GM18861 (cell line): ENCODE data around the gene JAZF1.

Experiments used
- ATAC-seq: cut with Tn5 transposase; IDR thresholded peaks from one replicate; pipeline ENCODE4 v1.9.1; 2021; ENCODE audit not compliant: unreplicated experiment

The JAZF1 gene

DNA sequence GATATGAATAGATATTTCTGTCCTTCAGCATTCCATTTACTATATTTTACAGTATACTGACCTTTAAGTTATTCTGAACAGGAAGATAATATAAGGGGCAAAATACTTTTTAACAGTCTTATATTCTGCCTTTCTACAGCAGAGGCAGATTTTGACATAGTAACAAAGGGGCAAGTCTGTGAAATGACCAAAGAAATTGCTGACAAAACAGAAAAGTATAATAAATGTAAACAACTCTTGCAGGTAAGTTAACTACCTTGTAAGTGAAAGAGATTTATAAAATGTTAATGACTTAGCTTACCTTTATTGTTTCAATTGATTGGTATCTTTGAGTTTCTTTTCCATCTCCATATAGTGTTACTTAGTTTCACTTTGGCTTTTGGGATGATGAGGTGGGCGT lies 384.6 kb downstream of the JAZF1 start:
- ATAC-seq, result no peak

- no peak for ATAC-seq
Observed at GRCh38 chr7:27793780-27794179, 386.8 kb downstream of the JAZF1 start.

GRCh38 chr7:27788437-27788836 lies 392.2 kb downstream of the JAZF1 start:
- no peak for ATAC-seq

DNA sequence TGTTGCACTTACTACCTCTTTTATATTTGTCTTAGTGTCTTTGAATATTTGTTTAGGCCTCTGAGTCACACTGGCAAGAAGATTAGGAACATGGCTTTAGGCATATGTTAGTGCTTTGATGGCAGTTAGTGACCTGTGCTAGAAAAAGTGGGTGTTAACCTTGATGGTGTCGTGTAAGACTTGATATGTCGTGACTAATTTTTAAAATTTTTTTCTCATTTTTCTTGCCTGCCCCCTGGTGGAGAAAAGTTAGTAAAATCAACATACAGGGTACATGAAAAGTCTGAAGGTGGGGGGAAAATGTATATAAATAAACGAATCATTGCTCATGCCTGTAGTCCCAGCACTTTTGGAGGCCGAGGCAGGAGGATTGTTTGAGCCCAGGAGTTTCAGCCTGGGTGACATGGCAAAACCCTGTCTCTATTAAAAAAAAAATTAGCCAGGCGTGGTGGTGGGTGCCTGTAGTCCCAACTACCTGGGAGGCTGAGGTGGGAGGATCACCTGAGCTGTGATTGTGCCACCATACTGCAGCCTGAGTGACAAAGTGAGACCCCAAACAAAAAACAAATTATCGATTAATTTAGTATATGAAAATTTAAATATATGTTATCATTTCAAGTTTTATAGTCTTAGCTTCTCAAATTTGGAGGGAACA lies 396.1 kb downstream of the JAZF1 start:
- ATAC-seq, result no peak

- no peak for ATAC-seq
Observed at GRCh38 chr7:27782849-27783248, 397.7 kb downstream of the JAZF1 start.

DNA sequence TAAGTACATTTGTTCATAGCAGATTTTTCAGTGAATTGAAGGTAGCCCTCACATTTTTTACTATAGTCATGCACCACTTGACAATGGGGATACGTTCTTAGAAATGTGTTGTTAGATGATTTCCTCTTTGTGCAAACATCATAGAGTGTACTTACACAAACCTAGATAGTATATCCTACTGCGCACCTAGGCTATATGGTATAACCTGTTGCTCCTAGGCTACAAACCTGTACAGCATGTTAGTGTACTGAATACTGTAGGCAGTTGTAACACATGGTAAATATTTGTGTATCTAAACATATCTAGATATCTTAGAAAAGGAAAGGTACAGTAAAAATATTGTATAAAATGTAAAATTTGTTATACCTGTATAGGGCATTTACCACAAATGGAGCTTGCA lies 399.4 kb downstream of the JAZF1 start:
- ATAC-seq, result no peak
